Thoracic aorta endothelial cell (primary cell): ENCODE data around the gene CYP3A4. TPM values are rescaled to one million over a fixed set of nuclear protein-coding genes. Genes with fewer than 3 reads are reported as not detected.

Experiments
- small RNA-seq: library from RNA; depleted of rRNA; stranded (forward); fragments of <200 nt; gene quantifications from one replicate; pipeline ENCODE3, GENCODE V24; 2012
- total RNA-seq: library from RNA; depleted of rRNA; stranded (reverse); fragments of >200 nt; gene quantifications from 2 replicates; pipeline ENCODE4 v1.2.3, GENCODE V29; 2012

Gene CYP3A4
- not detected in 2 replicates for total RNA-seq

DNA sequence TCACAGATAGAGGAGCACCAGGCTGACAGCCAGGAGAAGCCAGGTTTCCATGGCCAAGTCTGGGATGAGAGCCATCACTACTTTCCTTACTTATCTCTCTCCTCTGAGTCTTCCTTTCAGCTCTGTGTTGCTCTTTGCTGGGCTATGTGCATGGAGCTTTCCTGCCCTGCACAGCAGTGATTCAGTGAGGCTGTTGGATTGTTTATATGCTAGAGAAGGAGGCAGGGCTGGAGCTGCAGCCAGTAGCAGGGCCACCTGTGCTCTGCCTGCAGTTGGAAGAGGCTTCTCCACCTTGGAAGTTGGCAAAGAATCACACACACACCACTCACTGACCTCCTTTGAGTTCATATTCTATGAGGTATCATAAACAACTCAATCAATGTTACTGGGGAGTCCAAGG lies at the start of gene CYP3A4:
Gene CYP3A4 (minus strand): TSS at position 178 of the 400 bp plus-strand sequence. CDS start 103 bp downstream, at position 75.

DNA sequence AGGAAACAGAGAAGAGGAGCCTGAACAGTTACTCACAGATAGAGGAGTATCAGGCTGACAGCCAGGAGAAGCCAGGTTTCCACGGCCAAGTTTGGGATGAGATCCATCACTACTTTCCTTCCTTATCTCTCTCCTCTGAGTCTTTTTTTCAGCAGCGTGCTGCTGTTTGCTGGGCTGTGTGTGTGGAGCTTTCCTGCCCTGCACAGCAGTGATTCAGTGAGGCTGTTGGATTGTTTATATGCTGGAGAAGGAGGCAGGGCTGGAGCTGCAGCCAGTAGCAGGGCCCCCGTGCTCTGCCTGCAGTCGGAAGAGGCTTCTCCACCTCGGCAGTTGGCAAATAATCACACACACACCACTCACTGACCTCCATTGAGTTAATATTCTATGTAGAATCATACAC lies 49.0 kb downstream of the CYP3A4 start, which contains the start of gene CYP3A7:
Gene CYP3A7 (minus strand): TSS at position 210 of the 400 bp plus-strand sequence. CDS start 103 bp downstream, at position 107.

Small RNAs within 50 kb of the gene (small RNA-seq; reads per million reads assigned to genes)
- gene CYP3A137P: not detected

Other genes starting within 250 kb of the CYP3A4 start
- 6.5 and 8.1 TPM in 2 replicates for gene FAM200A, start 232.1 kb downstream of the CYP3A4 start, total RNA-seq
- gene ZNF655, start 225.5 kb downstream of the CYP3A4 start, total RNA-seq: 21.4 and 24.3 TPM in 2 replicates
- 0.43 TPM in 1 of 2 replicates, not detected in the other for gene TMEM225B, start 185.9 kb downstream of the CYP3A4 start, total RNA-seq
- gene ZSCAN25, start 167.2 kb downstream of the CYP3A4 start, total RNA-seq: 12.3 and 12.4 TPM in 2 replicates
- not detected in 2 replicates for gene CYP3A5, start 104.2 kb downstream of the CYP3A4 start, total RNA-seq
- 0.07 and 0.27 TPM in 2 replicates for gene CYP3A7, start 49.0 kb downstream of the CYP3A4 start, total RNA-seq
- gene CYP3A43, start 43.8 kb upstream of the CYP3A4 start, total RNA-seq: not detected in 2 replicates
- gene OR2AE1, start 92.8 kb upstream of the CYP3A4 start, total RNA-seq: 0.22 and 0.53 TPM in 2 replicates
- 22.5 and 28.4 TPM in 2 replicates for gene TRIM4, start 135.3 kb upstream of the CYP3A4 start, total RNA-seq
- gene GJC3, start 145.4 kb upstream of the CYP3A4 start, total RNA-seq: 0.13 TPM in 1 of 2 replicates, not detected in the other
- gene AZGP1, start 191.8 kb upstream of the CYP3A4 start, total RNA-seq: not detected in 2 replicates
- gene ZKSCAN1, start 231.4 kb upstream of the CYP3A4 start, total RNA-seq: 40.4 and 41.8 TPM in 2 replicates